CD4-positive, alpha-beta T cell treated with Interleukin-6 for 4 hours (primary cell): ENCODE measurements around the gene GRHL1.

Experiments used
- DNase-seq: peaks from one replicate; pipeline ENCODE4 v3.0.0-alpha.2; 2020; ENCODE audit warnings: mixed read lengths

The GRHL1 gene

DNA sequence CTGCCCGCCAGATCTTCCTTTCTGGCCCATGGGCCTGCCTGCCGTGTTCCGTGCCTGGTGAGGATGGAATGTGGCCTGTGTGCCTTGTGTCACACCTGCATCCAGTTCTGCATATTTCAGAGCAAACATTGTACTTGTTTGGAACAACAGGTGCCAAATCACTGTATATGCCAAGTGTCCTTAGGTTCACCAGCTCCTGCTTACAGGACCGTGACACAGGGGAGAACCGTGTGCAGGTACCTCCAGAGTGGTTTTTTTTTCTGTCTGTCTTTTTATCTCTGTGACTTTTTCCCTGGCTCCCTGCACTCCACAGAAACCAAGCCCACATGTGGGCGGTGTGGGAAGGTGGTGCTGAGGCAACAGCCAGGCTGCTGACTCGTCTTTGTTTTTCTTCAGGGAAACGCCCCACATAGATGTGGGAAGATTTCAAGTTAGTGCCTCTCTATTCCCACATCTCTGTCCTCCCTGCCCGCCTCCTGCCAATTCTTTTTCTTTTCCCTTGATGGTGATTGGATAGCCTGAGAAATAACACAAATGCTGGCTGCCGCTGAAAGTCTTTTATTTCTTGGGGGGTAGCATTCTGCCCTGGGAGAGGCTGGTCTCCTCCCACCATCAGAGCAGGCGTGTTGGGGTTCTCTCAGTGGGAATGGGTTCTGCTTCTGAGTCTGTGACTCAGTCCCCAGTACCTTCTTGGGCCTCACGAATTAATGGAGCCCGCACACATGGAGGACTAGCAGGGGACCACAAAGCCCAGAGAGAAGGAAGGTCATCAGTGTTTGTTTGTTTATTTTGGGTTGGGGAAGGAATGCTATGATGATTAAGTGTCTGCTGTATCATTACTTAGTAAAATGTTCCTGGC, 21.4 kb downstream of the GRHL1 start:
- DNase-seq = no peak

DNA sequence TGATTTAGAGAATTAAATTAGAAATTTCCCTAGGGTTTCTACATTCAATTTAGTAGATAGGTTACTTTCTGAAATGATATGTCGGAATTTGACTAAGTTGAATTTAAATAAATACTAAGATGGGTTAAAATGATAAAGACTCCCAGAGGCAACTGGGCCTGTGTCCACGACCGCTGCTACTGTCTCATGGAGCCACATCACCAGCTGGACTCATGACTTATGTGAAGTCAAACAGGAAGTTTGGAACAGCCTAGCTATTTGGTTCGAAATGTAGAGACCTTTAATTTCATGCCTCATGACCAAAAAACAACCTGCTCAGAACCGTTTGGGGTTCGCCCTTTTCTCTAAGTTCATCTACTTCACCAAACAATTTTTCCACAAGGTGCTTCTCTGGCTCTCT, 22.2 kb downstream of the GRHL1 start:
- DNase-seq = no peak

GRCh38 chr2:9974343-9974742, 22.9 kb downstream of the GRHL1 start:
- no peak for DNase-seq

- DNase-seq = no peak
Measured at GRCh38 chr2:9975328-9975727, 23.8 kb downstream of the GRHL1 start.

- no peak for DNase-seq
Measured at GRCh38 chr2:9975805-9976447, 24.4 kb downstream of the GRHL1 start.

DNA sequence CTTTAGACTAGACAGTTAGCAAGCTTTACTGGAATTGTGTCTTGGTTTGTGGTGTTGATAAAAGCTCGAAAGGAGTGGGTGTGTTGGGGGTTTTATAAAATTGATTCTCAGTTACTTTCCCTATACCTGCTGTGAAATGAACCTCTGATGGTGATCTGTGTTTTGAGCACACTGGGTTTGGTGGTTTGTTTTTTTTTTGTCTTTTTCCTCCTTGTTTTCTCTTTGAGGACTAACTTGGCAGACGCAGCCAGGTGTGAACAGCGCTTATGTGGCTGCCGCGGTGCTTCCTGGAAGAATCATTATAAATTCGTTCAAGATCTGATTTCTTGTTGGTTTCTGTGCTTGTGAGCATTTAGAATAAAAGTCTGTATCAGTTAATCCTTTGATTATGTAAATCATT, 28.5 kb downstream of the GRHL1 start:
- peak; percentile 20 for DNase-seq

DNA sequence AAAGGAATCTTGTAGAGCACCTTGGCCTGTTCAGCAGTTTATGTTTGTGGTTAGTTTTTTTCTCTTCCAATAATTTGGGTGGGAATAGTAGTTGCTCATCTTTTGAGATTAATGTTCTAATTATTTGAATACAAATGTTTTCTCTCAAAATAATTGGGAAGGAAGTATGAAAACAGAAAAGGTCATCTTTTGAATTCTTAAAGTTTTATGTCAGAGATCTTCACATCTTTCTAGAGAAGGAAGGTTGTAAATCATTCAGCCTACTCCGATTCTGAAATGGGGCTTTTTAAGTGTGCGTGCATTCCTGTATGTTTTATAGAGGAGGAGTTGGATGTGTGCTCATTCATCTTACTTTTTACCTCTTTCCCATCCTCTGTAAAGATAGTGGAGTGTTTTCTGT, 29.0 kb downstream of the GRHL1 start:
- no peak for DNase-seq

DNA sequence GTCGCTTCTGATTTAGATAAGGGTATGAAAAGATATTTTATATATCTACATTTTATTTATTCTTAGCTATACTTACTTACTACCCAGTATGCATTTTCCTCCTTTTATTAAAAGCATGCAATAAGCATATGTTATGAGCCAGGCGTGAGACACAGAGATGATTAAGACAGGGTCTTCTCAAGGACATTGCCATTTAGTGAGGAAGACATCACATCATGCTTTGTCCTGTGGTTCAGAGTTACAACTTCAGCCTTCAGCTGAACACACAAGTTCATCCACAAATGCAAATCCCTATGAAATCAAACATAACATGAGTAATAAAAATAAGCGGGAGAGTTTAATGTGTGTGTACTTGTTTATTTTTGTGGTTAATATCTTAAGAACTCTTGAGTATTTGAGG, 30.2 kb downstream of the GRHL1 start:
- DNase-seq = no peak

DNA sequence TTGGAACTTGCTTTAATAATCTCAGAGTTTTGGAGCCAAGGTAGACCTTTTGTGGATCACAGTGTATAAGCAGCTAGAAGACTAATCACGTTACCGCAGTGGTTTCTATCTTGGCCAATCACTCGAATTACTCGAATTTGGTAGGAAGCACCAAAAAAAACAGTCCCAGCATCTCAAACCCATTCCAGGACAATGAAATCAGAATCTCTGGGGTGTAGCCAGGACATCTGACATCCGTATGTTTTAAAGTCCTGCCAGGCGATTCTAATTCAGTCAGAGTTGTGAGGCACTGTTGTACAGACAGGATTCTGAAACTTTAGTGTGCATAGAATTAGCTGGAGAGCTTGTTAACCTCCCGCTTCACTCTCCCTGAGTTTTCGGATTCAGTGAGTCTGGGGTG, 30.8 kb downstream of the GRHL1 start:
- no peak for DNase-seq

- no peak for DNase-seq
Measured at GRCh38 chr2:9982891-9983290, 31.4 kb downstream of the GRHL1 start.

GRCh38 chr2:9983401-9984216, 32.1 kb downstream of the GRHL1 start:
- no peak for DNase-seq

DNA sequence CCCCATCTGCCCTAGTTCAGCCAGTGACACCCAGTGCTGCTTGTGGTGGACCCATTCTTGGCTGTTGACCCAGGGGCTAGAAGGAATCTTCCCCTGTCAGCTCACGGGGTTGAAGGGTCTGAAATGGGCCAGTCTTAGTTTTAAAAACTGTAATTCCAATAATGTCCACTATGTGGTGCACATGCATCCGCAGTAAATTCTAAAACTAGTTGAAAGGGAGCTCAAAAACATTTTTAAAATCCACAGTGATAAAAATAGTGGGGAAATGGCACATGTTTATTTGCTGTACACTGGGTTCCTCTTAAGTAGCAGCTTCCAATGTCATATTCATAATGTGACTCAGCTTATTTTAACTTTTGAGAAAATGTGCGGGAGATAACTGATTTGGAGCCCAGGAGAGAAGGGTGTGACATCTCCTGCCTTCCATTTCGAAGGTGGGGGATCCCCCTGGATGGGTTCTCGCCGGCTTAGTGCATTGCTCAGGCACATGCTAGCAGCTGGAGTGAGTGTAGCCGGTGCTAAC, 32.8 kb downstream of the GRHL1 start:
- peak; percentile 15 for DNase-seq

DNA sequence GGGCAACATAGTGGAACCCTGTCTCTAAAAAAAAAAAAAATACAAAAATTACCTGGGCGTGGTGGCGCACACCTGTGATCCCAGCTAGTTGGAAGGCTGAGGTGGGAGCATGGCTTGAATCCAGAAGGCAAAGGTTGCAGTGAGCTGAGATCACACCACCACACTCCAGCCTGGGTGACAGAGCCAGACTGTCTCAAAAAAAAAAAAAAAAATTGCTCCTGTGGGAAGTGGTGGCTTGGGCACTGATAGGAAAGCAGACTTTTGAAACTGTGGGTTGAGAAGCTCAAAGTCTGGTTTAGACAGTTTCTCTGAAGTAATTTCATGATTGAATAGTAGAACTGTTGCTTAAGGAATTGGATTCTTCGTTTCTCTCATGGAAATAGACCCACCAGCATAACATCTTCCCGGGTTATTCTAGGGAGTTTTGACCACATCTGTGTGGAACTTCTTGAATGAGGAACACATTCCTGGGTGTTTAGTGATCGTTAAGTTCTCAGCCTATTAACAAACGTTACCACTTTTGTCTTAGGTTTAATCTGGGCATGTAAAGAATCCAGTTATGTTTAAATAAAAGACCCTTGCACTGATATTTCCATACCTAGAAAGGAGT, 33.5 kb downstream of the GRHL1 start:
- no peak for DNase-seq

GRCh38 chr2:9985531-9986328, 34.2 kb downstream of the GRHL1 start:
- no peak for DNase-seq

DNA sequence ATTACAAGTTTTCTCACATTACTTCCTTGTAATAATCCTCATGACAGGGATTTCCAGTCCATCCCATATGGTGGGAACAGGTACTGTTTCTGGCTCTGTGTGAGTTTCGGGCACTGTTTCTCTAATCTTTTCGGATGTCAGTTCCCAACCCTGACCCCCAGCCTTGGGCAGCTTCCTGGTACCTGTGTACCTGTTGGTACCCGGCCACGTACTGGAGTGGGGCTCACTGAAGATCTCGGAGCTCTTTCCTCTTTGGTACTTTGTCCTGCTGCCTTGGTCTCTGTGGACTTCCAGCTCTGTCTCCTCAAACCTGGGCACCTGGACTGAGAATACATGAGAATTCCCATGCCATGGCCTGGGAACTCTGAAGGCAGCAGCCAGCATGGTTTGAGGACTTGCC, 36.8 kb downstream of the GRHL1 start:
- no peak for DNase-seq

DNA sequence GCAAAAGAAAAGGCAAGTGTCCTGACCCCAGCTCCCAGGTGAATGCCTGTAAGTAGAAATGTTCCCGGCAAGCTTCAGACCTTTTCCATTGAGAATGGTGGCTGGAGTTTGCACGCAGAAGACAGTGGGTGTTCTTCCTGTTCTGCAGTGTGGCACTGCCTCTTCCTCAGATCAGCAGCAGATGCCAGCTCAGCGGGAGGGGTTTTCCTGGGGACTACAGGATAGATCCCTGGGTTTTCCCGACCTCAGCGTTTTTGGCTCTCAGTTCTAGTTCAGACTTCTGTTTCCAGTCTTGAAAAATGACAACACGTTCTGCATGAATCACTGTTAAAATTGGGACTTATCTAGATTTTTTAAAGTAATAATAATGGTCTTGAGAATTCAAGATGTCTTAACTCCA, 39.2 kb downstream of the GRHL1 start:
- DNase-seq = no peak

GRCh38 chr2:9991221-9991620, 39.7 kb downstream of the GRHL1 start:
- no peak for DNase-seq

DNA sequence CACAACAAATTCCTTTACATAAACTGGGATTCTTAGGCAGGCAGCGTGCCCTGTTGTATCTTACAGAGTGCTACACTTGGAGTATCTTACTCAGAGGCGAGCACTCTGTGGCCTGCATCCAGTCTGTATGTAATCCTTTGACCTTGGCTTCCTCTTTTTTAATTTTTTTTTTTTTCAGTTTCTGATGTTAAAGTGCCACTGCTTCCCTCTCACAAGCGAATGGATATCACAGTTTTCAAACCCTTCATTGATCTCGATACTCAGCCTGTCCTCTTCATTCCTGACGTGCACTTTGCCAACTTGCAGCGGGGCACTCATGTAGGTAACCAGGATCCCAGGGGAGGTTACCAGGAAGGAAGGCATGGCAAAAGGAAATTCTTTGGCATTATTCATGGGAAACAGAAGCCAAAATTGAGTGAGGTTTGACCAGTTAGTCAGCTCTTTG, 40.4 kb downstream of the GRHL1 start:
- DNase-seq = no peak

- no peak for DNase-seq
Measured at GRCh38 chr2:9992427-9993187, 41.1 kb downstream of the GRHL1 start.

GRCh38 chr2:9993488-9994165, 42.1 kb downstream of the GRHL1 start:
- DNase-seq = no peak

DNA sequence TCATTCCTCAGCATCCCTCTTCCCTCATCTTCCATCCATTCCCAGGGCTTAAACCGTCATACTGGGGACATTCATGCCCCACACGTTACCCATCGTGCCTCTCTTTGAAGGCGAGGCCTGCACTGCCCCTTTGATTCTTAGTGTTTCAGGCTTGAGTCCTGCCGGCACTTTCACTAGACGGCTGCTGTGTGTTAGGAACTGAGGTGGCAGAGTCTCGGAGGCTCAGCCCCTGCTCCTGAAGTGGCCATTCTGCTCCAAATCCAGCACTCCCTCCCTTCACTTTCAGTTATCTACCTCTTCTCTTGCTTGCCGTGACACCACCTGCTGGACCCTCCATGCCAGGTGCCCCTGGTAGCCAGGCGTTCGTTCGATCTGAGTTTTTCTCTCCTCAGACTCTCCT, 43.0 kb downstream of the GRHL1 start:
- no peak for DNase-seq
